GM23248 (cell line): Measurements from ENCODE around the gene FSIP1. TPM values are rescaled to one million over a fixed set of nuclear protein-coding genes. Genes with fewer than 3 reads are reported as not detected.

Experiments
- DNase-seq: peaks from one replicate; pipeline ENCODE4 v3.0.0-alpha.2; 2015
- H2AFZ ChIP-seq: fragments of 200-600 bp; sonication (generic); 2 replicates; pipeline ENCODE4 v1.6.1; 2016; ENCODE audit warnings: antibody characterized with exemption
- H3F3A ChIP-seq: fragments of 200-600 bp; sonication (generic); 2 replicates; pipeline ENCODE4 v1.6.1; 2016; ENCODE audit warnings: mild to moderate bottlenecking, antibody characterized with exemption, mixed run types; ENCODE audit not compliant: insufficient read depth
- H3K27ac ChIP-seq: fragments of 200-600 bp; sonication (generic); 2 replicates; pipeline ENCODE4 v1.5.1; 2016; ENCODE audit warnings: mild to moderate bottlenecking
- H3K27me3 ChIP-seq: fragments of 200-600 bp; sonication (generic); replicated peaks from 2 replicates; pipeline ENCODE4 v1.6.1; 2016; ENCODE audit warnings: mild to moderate bottlenecking; ENCODE audit not compliant: insufficient read depth
- H3K36me3 ChIP-seq: fragments of 200-600 bp; sonication (generic); 2 replicates; pipeline ENCODE4 v1.6.1; 2016; ENCODE audit warnings: low read depth, mild to moderate bottlenecking
- H3K4me1 ChIP-seq: fragments of 200-600 bp; sonication (generic); 2 replicates; pipeline ENCODE4 v1.6.1; 2016; ENCODE audit warnings: mild to moderate bottlenecking; ENCODE audit not compliant: insufficient read depth
- H3K4me2 ChIP-seq: fragments of 200-600 bp; sonication (generic); one replicate; pipeline ENCODE4 v1.6.1; 2016; ENCODE audit warnings: mild to moderate bottlenecking; ENCODE audit not compliant: unreplicated experiment
- H3K4me3 ChIP-seq: fragments of 200-600 bp; sonication (generic); 2 replicates; pipeline ENCODE4 v1.5.1; 2016; ENCODE audit warnings: mild to moderate bottlenecking
- H3K79me2 ChIP-seq: fragments of 200-600 bp; sonication (generic); 2 replicates; pipeline ENCODE4 v1.6.1; 2016; ENCODE audit warnings: mild to moderate bottlenecking; ENCODE audit not compliant: insufficient read depth
- H3K9ac ChIP-seq: fragments of 200-600 bp; sonication (generic); 2 replicates; pipeline ENCODE4 v1.6.1; 2016; ENCODE audit warnings: mild to moderate bottlenecking
- H3K9me2 ChIP-seq: fragments of 200-600 bp; sonication (generic); 2 replicates; pipeline ENCODE4 v1.6.1; 2016; ENCODE audit warnings: mixed run types, mild to moderate bottlenecking, moderate library complexity; ENCODE audit not compliant: insufficient read depth
- H3K9me3 ChIP-seq: fragments of 200-600 bp; sonication (generic); one replicate; pipeline ENCODE4 v1.6.1; 2017; ENCODE audit warnings: low read depth
- H4K20me1 ChIP-seq: fragments of 200-600 bp; sonication (generic); 2 replicates; pipeline ENCODE4 v1.6.0; 2016; ENCODE audit not compliant: insufficient read depth
- EZH2 ChIP-seq: fragments of 200-600 bp; sonication (generic); IDR thresholded peaks from 2 replicates; pipeline ENCODE4 v1.6.1; 2018; ENCODE audit warnings: antibody characterized with exemption, mild to moderate bottlenecking; ENCODE audit not compliant: insufficient read depth, poor library complexity, severe bottlenecking
- EZH2phosphoT487 ChIP-seq: fragments of 200-600 bp; sonication (generic); IDR thresholded peaks from 2 replicates; pipeline ENCODE4 v1.6.1; 2018; ENCODE audit warnings: antibody characterized with exemption, moderate library complexity, mild to moderate bottlenecking, low read depth; ENCODE audit not compliant: insufficient read depth
- WGBS, 2 experiments: methylation state at CpG; one replicate each; pipeline ENCODE4 v1.1.6; 2015 to 2017; ENCODE audit warnings: low lambda C conversion rate in 2 of 2, low coverage in 1 of 2; ENCODE audit errors: missing lambda C conversion rate in 2 of 2; 5-methylcytosine and 5-hydroxymethylcytosine counted together
- in situ Hi-C: fragments of 300-500 bp; cut with MboI; formaldehyde crosslinking; loops from 2 replicates; pipeline ENCODE4 v1.15.0; 2020
- polyA plus RNA-seq: library from polyadenylated mRNA; unstranded; fragments of >200 nt; fragmentation: Nextera tagmentation; extraction: Ambion mirVana; gene quantifications from 2 replicates; pipeline ENCODE4 v1.2.1, GENCODE V29; 2016
- total RNA-seq: library from RNA; depleted of rRNA; stranded (reverse); fragments of >200 nt; shearing (Covaris generic); gene quantifications from 2 replicates; pipeline ENCODE4 v1.2.3, GENCODE V29; 2014

FSIP1 gene
- total and polyA plus RNA-seq, 2 experiments from 2014 or later = 2.4 TPM

DNA sequence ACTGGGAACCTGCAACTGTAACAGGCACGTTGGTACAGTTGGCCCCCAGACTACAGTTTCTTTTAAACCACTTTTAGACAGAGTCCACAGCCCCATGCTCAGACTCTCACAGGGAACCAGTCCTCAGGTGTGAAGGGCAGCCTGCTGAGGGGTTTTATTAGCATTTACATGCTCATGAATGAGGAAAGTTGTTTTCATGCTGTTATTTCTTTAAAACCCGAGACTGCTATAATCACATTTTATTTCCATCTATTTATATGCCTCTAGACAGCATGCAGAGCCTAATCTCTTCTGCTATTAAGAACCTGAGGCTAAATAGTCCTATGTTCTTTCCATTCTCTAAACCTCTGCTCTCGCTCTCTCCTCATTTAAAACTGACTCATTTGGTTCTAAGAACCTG is 26.3 kb upstream of the FSIP1 start:
- in situ Hi-C loops = no loop called here
- DNase-seq = no peak
- 77 to 85% methylated on average over 3 of the region's 3 CpGs for WGBS, 2 experiments
- no peak overlapping the region for H3K4me3 ChIP-seq
- no peak overlapping the region for H3K4me2 ChIP-seq
- H3K9me3 ChIP-seq = no peaks in the 10 kb centered on the region
- no peak overlapping the region for H3K9ac ChIP-seq
- peaks cover 3% of the 10 kb centered on the region; the same call in 1 of the 2 replicates for H4K20me1 ChIP-seq
- peaks cover 6% of the 10 kb centered on the region; the same call in 1 of the 2 replicates for H3F3A ChIP-seq
- no peaks in the 10 kb centered on the region for H3K27me3 ChIP-seq
- H2AFZ ChIP-seq = no peak overlapping the region
- peaks cover 100% of the 10 kb centered on the region for H3K79me2 ChIP-seq
- peaks cover 21% of the 10 kb centered on the region for H3K36me3 ChIP-seq
- H3K9me2 ChIP-seq = 0 out of 2 replicates have a peak, but pooled peaks cover 3% of the 10 kb centered on the region
- peaks cover 5% of the 10 kb centered on the region for H3K4me1 ChIP-seq
- no peak for TF ChIP-seq EZH2phosphoT487
- TF ChIP-seq EZH2 = no peak
- H3K27ac ChIP-seq = no peak overlapping the region

GRCh38 chr15:39807791-39808190 is 25.1 kb upstream of the FSIP1 start:
- H3F3A ChIP-seq = peaks cover 7% of the 10 kb centered on the region; the same call in 1 of the 2 replicates
- no peaks in the 10 kb centered on the region for H3K9me3 ChIP-seq
- H3K27ac ChIP-seq = no peak overlapping the region
- H3K27me3 ChIP-seq = no peaks in the 10 kb centered on the region
- no peak overlapping the region for H3K4me3 ChIP-seq
- H3K9me2 ChIP-seq = 0 out of 2 replicates have a peak, but pooled peaks cover 3% of the 10 kb centered on the region
- peaks cover 100% of the 10 kb centered on the region for H3K79me2 ChIP-seq
- no peak for DNase-seq
- H2AFZ ChIP-seq = no peak overlapping the region
- no peak for TF ChIP-seq EZH2
- TF ChIP-seq EZH2phosphoT487 = no peak
- in situ Hi-C loops = no loop called here
- peaks cover 28% of the 10 kb centered on the region for H3K36me3 ChIP-seq
- peaks cover 5% of the 10 kb centered on the region for H3K4me1 ChIP-seq
- no peak overlapping the region for H3K4me2 ChIP-seq
- peaks cover 3% of the 10 kb centered on the region; the same call in 1 of the 2 replicates for H4K20me1 ChIP-seq
- no peak overlapping the region for H3K9ac ChIP-seq
- 93 to 96% methylated on average over 4 of the region's 4 CpGs for WGBS, 2 experiments

GRCh38 chr15:39804026-39804425 is 21.4 kb upstream of the FSIP1 start:
- H3K79me2 ChIP-seq = peaks cover 93% of the 10 kb centered on the region
- no peak overlapping the region for H2AFZ ChIP-seq
- peaks cover 3% of the 10 kb centered on the region; the same call in 1 of the 2 replicates for H4K20me1 ChIP-seq
- H3K27me3 ChIP-seq = no peaks in the 10 kb centered on the region
- no peaks in the 10 kb centered on the region for H3K9me3 ChIP-seq
- WGBS, 2 experiments = 95% methylated on average over 2 of the region's 2 CpGs
- H3K9me2 ChIP-seq = 0 out of 2 replicates have a peak, but pooled peaks cover 3% of the 10 kb centered on the region
- peaks cover 7% of the 10 kb centered on the region; the same call in 1 of the 2 replicates for H3F3A ChIP-seq
- H3K4me3 ChIP-seq = no peak overlapping the region
- in situ Hi-C loops = no loop called here
- H3K4me2 ChIP-seq = no peak overlapping the region
- no peak overlapping the region for H3K27ac ChIP-seq
- peak; percentile 47 for DNase-seq
- H3K9ac ChIP-seq = no peak overlapping the region
- H3K4me1 ChIP-seq = peaks cover 5% of the 10 kb centered on the region
- TF ChIP-seq EZH2phosphoT487 (no peak), EZH2 (no peak)
- peaks cover 56% of the 10 kb centered on the region for H3K36me3 ChIP-seq

DNA sequence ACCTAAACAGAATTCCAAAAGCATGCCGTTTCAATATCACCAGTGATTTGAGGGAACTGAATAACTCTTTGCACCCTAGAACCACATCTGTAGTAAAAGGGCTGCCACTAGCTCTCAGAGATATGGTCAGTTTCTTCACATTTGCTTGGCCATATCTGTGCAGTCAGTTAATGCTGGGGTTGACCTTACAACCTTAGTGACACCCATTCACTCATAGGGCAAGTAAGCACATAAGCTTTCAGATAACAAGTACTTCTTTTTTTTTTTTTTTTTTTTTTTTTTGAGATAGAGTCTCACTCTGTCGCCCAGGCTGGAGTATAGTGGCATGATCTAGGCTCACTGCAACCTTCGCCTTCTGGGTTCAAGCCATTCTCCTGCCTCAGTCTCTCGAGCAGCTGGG is 20.4 kb upstream of the FSIP1 start:
- Histone ChIP-seq H3K4me1 (peaks cover 5% of the 10 kb centered on the region), H3K4me2 (no peak overlapping the region), H3K36me3 (peaks cover 65% of the 10 kb centered on the region), H3K9me3 (no peaks in the 10 kb centered on the region), H3K79me2 (peaks cover 83% of the 10 kb centered on the region), H3K9ac (no peak overlapping the region), H3K4me3 (no peak overlapping the region), H3F3A (peaks cover 7% of the 10 kb centered on the region; the same call in 1 of the 2 replicates), H3K27me3 (no peaks in the 10 kb centered on the region), H3K9me2 (no peaks in the 10 kb centered on the region), H3K27ac (no peak overlapping the region), H4K20me1 (0 out of 2 replicates have a peak, but pooled peaks cover 3% of the 10 kb centered on the region), H2AFZ (no peak overlapping the region)
- DNase-seq = no peak
- TF ChIP-seq EZH2phosphoT487 = no peak
- TF ChIP-seq EZH2 = no peak
- in situ Hi-C loops = no loop called here
- 94 to 95% methylated on average over 4 of the region's 4 CpGs for WGBS, 2 experiments
